Neuronal stem cell (in vitro differentiated cells): Measurements from ENCODE around the gene MAPK14.

ENCODE experiments used
- DNase-seq: peaks from one replicate; pipeline ENCODE4 v3.0.0-alpha.2; 2013; ENCODE audit warnings: low spot score
- H2AFZ ChIP-seq: one replicate; pipeline ENCODE4 v1.6.1; 2013; ENCODE audit warnings: mild to moderate bottlenecking, low read length, inconsistent platforms
- H2AK5ac ChIP-seq: 2 replicates; pipeline ENCODE4 v1.6.1; 2013; ENCODE audit warnings: low read depth, mild to moderate bottlenecking, inconsistent platforms, low read length, moderate library complexity, mixed read lengths
- H2BK120ac ChIP-seq: 2 replicates; pipeline ENCODE4 v1.6.1; 2013; ENCODE audit warnings: low read depth, mild to moderate bottlenecking, inconsistent platforms, low read length, moderate library complexity, mixed read lengths
- H2BK12ac ChIP-seq: one replicate; pipeline ENCODE4 v1.6.1; 2013; ENCODE audit warnings: low read length, inconsistent platforms
- H2BK15ac ChIP-seq: 2 replicates; pipeline ENCODE4 v1.6.1; 2013; ENCODE audit warnings: mild to moderate bottlenecking, low read length, inconsistent platforms, mixed read lengths
- H2BK5ac ChIP-seq: one replicate; pipeline ENCODE4 v1.6.1; 2013; ENCODE audit warnings: inconsistent platforms, mild to moderate bottlenecking, low read length, moderate library complexity
- H3K14ac ChIP-seq: one replicate; pipeline ENCODE4 v1.6.1; 2013; ENCODE audit warnings: low read length, inconsistent platforms
- H3K18ac ChIP-seq: 2 replicates; pipeline ENCODE4 v1.6.1; 2013; ENCODE audit warnings: low read length, inconsistent platforms
- H3K23ac ChIP-seq: 2 replicates; pipeline ENCODE4 v1.6.1; 2013; ENCODE audit warnings: low read depth, mild to moderate bottlenecking, mixed read lengths, low read length, inconsistent platforms; ENCODE audit not compliant: poor library complexity
- H3K27ac ChIP-seq: replicated peaks from 3 replicates; pipeline ENCODE4 v1.5.1; 2013; ENCODE audit warnings: low read length, inconsistent platforms
- H3K27me3 ChIP-seq, 3 experiments: 2 replicates each; pipeline ENCODE4 v1.6.1; 2013; ENCODE audit warnings: low read length in 3 of 3, mild to moderate bottlenecking in 2 of 3, inconsistent platforms in 1 of 3, low read depth in 1 of 3, mixed read lengths in 1 of 3, moderate library complexity in 1 of 3; ENCODE audit not compliant: control insufficient read depth in 3 of 3, insufficient read depth in 3 of 3
- H3K36me3 ChIP-seq, 2 donors: replicated peaks in 1 of 2; 2 replicates each; pipeline ENCODE4 v1.6.1; 2013; ENCODE audit warnings: low read length in 2 of 2; ENCODE audit not compliant: control insufficient read depth in 2 of 2, insufficient read depth in 2 of 2
- H3K4ac ChIP-seq: 2 replicates; pipeline ENCODE4 v1.6.1; 2013; ENCODE audit warnings: inconsistent platforms, mild to moderate bottlenecking, low read length, moderate library complexity
- H3K4me1 ChIP-seq, 2 donors: 1 replicate in 1 of 2; 2 replicates in 1 of 2; pipeline ENCODE4 v1.6.1; 2013; ENCODE audit warnings: low read length in 2 of 2, low read depth in 1 of 2; ENCODE audit not compliant: control insufficient read depth in 2 of 2, insufficient read depth in 1 of 2
- H3K4me2 ChIP-seq: one replicate; pipeline ENCODE4 v1.6.1; 2013; ENCODE audit warnings: mild to moderate bottlenecking, low read length, inconsistent platforms; ENCODE audit not compliant: insufficient read depth, poor library complexity, severe bottlenecking
- H3K4me3 ChIP-seq, 2 donors: 2 replicates each; pipeline ENCODE4 v1.5.1; 2013; ENCODE audit warnings: low read length in 2 of 2, mild to moderate bottlenecking in 2 of 2, inconsistent platforms in 1 of 2, moderate library complexity in 1 of 2
- H3K79me1 ChIP-seq: one replicate; pipeline ENCODE4 v1.6.1; 2013; ENCODE audit warnings: low read depth, mild to moderate bottlenecking, inconsistent platforms, low read length, moderate library complexity
- H3K9ac ChIP-seq: one replicate; pipeline ENCODE4 v1.6.1; 2013; ENCODE audit warnings: mild to moderate bottlenecking, low read depth, low read length, inconsistent platforms; ENCODE audit not compliant: poor library complexity
- H3K9me3 ChIP-seq, 2 donors: replicated peaks in 1 of 2; 2 replicates each; pipeline versions ENCODE3 to v1.6.1; 2013; ENCODE audit warnings: low read length in 2 of 2, mild to moderate bottlenecking in 2 of 2, inconsistent platforms in 1 of 2, low read depth in 1 of 2, mixed read lengths in 1 of 2, moderate library complexity in 1 of 2; ENCODE audit not compliant: control insufficient read depth in 2 of 2, insufficient read depth in 1 of 2
- H4K8ac ChIP-seq: one replicate; pipeline ENCODE4 v1.6.1; 2013; ENCODE audit warnings: low read depth, mild to moderate bottlenecking, inconsistent platforms, low read length, moderate library complexity
- H4K91ac ChIP-seq: one replicate; pipeline ENCODE4 v1.6.1; 2013; ENCODE audit warnings: low read length, low read depth, mild to moderate bottlenecking, inconsistent platforms; ENCODE audit not compliant: poor library complexity
- WGBS, 2 donors: extraction: QIAGEN DNeasy Blood & Tissue Kit; methylation state at CpG; one replicate each; pipeline ENCODE4 v1.1.7; 2013; ENCODE audit warnings: missing lambda C conversion rate in 2 of 2, mixed read lengths in 1 of 2; ENCODE audit not compliant: insufficient read length in 2 of 2, insufficient replicate concordance in 1 of 2; ENCODE audit errors: extremely low coverage in 2 of 2; 5-methylcytosine and 5-hydroxymethylcytosine counted together

The MAPK14 gene

GRCh38 chr6:36073587-36073986 lies 46.0 kb downstream of the MAPK14 start:
- no peak overlapping the region for H4K8ac ChIP-seq
- no peak overlapping the region for H3K23ac ChIP-seq
- H3K4me3 ChIP-seq = no peak overlapping the region
- no peak overlapping the region for H3K4me2 ChIP-seq
- no peak overlapping the region for H3K4ac ChIP-seq
- H2BK12ac ChIP-seq = no peak overlapping the region
- no peak for DNase-seq
- no peak overlapping the region for H2BK15ac ChIP-seq
- H3K36me3 ChIP-seq = peaks cover 2 to 38% of the 10 kb centered on the region in 2 donors
- no peak overlapping the region for H2BK5ac ChIP-seq
- no peaks in the 10 kb centered on the region for H3K27me3 ChIP-seq
- H3K27ac ChIP-seq = no peak overlapping the region
- H3K4me1 ChIP-seq = no peaks in the 10 kb centered on the region
- H2AFZ ChIP-seq = no peak overlapping the region
- H2AK5ac ChIP-seq = no peak overlapping the region
- H2BK120ac ChIP-seq = no peak overlapping the region
- H3K14ac ChIP-seq = no peak overlapping the region
- no peak overlapping the region for H4K91ac ChIP-seq
- peaks cover 1% of the 10 kb centered on the region for H3K79me1 ChIP-seq
- no peaks in the 10 kb centered on the region for H3K9me3 ChIP-seq
- no peak overlapping the region for H3K18ac ChIP-seq
- H3K9ac ChIP-seq = no peak overlapping the region

DNA sequence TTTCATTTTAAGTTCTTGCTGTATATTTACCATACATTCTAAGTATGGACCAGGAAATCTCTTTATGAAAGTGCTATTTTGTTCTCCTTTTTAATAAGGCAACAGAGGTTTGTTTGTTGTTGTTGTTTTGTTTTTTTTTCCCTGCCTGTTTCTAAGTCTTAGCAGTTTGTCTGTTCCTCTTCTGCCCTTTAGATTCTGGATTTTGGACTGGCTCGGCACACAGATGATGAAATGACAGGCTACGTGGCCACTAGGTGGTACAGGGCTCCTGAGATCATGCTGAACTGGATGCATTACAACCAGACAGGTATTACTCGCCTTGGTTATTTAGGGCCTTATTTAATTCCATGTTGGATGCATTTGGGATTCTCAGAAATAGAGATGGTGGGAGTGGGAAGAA lies 48.0 kb downstream of the MAPK14 start:
- Histone ChIP-seq H3K18ac (no peak overlapping the region), H2BK5ac (no peak overlapping the region), H3K27ac (no peak overlapping the region), H3K4me2 (no peak overlapping the region), H2BK120ac (no peak overlapping the region), H4K91ac (no peak overlapping the region), H2BK12ac (no peak overlapping the region), H3K4me1 (no peaks in the 10 kb centered on the region), H4K8ac (no peak overlapping the region), H2BK15ac (no peak overlapping the region), H3K14ac (no peak overlapping the region), H3K23ac (no peak overlapping the region), H2AK5ac (no peak overlapping the region), H3K79me1 (peaks cover 1% of the 10 kb centered on the region), H3K9ac (no peak overlapping the region), H2AFZ (no peak overlapping the region), H3K4me3 (no peak overlapping the region), H3K4ac (no peak overlapping the region), H3K36me3 (peaks cover 7 to 51% of the 10 kb centered on the region in 2 donors), H3K27me3 (no peaks in the 10 kb centered on the region), H3K9me3 (peaks cover 0 to 3% of the 10 kb centered on the region in 2 donors)
- no CpG with 5 or more reads among the region's 3 CpGs for WGBS, 2 donors
- no peak for DNase-seq

- no peak overlapping the region for H2BK5ac ChIP-seq
- H3K9me3 ChIP-seq = peaks cover 0 to 10% of the 10 kb centered on the region in 2 donors
- H2AFZ ChIP-seq = no peak overlapping the region
- no peaks in the 10 kb centered on the region for H3K79me1 ChIP-seq
- H3K18ac ChIP-seq = no peak overlapping the region
- H3K14ac ChIP-seq = no peak overlapping the region
- DNase-seq = no peak
- H3K27ac ChIP-seq = no peak overlapping the region
- H3K4ac ChIP-seq = no peak overlapping the region
- H3K23ac ChIP-seq = no peak overlapping the region
- H4K8ac ChIP-seq = no peak overlapping the region
- no peak overlapping the region for H3K9ac ChIP-seq
- no peak overlapping the region for H2AK5ac ChIP-seq
- H3K36me3 ChIP-seq = peaks cover 7 to 58% of the 10 kb centered on the region in 2 donors
- WGBS, 2 donors = no CpG with 5 or more reads among the region's 3 CpGs
- H3K4me2 ChIP-seq = no peak overlapping the region
- no peak overlapping the region for H2BK12ac ChIP-seq
- H2BK120ac ChIP-seq = no peak overlapping the region
- no peaks in the 10 kb centered on the region for H3K4me1 ChIP-seq
- no peak overlapping the region for H4K91ac ChIP-seq
- H3K4me3 ChIP-seq = no peak overlapping the region
- no peak overlapping the region for H2BK15ac ChIP-seq
- H3K27me3 ChIP-seq = no peaks in the 10 kb centered on the region
These were observed 48.8 kb downstream of the MAPK14 start for GRCh38 chr6:36076178-36077063.

- Histone ChIP-seq H3K14ac (no peak overlapping the region), H3K4me3 (no peak overlapping the region), H2BK5ac (no peak overlapping the region), H3K27ac (no peak overlapping the region), H3K23ac (no peak overlapping the region), H2BK120ac (no peak overlapping the region), H3K4me1 (no peaks in the 10 kb centered on the region), H2AFZ (no peak overlapping the region), H3K9ac (no peak overlapping the region), H3K36me3 (peaks cover 15 to 72% of the 10 kb centered on the region in 2 donors), H4K91ac (no peak overlapping the region), H2BK12ac (no peak overlapping the region), H4K8ac (no peak overlapping the region), H3K4me2 (no peak overlapping the region), H3K18ac (no peak overlapping the region), H3K4ac (no peak overlapping the region), H3K79me1 (no peaks in the 10 kb centered on the region), H3K9me3 (peaks cover 6 to 25% of the 10 kb centered on the region in 2 donors), H2AK5ac (no peak overlapping the region), H2BK15ac (no peak overlapping the region), H3K27me3 (no peaks in the 10 kb centered on the region)
- no CpG with 5 or more reads among the region's 4 CpGs for WGBS, 2 donors
- no peak for DNase-seq
These were observed 50.6 kb downstream of the MAPK14 start for GRCh38 chr6:36078159-36078558.
